HG03565 (cell line): ENCODE results near the gene ETHE1.
"Not testable (repeated sequence)": the region's sequence is repeated elsewhere in the genome, so short reads cannot be mapped to it uniquely, and the experiment has no call there.

Source experiments
- ATAC-seq: cut with Tn5 transposase; IDR thresholded peaks from one replicate; pipeline ENCODE4 v1.9.1; 2021; ENCODE audit warnings: mild to moderate bottlenecking, moderate library complexity; ENCODE audit not compliant: unreplicated experiment

ETHE1 gene

DNA sequence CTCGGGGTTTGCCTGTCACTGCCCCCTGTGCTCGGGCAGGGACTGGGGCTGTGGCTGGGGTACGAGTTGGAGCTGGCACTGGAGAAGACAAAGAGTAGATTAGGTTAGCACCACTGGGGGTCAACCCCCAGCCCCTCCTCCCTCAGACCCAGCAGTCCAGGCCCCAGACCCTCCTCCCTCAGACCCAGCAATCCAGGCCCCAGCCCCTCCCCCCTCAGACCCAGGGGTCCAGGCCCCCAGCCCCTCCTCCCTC, 25.1 kb upstream of the ETHE1 start:
- ATAC-seq = no peak

DNA sequence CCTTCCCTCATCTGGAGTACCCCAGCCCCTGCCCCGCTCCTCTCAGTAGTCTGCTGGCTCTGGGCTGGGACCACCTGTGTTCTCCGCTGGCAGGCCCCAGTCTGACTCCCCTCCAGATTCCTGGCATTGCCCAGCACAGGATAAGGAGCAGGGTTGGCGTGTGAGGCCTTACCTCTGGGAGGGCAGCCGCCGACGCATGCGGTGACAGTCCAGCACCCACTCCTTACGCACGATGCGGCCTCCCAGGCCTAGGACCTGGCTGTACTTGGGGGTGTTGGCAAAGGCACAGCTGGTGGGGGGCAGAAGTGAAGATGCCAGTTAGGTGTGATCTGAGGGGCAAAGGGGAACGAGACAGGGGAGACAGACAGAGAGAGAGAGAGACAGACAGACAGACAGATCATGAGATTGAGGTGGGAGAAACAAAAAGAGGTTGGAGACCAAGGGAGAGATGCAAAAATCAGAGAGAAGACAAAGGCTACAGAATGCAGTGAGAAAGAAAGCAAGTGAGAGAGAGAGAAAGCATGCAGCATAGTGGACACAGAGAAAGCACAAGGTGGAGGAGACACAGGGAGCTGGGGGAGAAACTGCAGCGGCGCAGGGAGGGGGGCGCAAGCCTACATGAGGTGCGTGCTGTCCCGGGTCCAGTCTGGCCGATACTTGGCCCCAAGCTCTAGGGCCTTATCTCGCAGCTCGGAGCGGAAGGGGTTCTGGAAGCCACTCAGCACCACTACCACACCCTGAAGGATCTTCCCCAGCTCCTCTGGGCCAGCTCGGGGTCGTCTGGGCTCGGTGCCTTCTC, 24.6 kb upstream of the ETHE1 start:
- no peak for ATAC-seq

DNA sequence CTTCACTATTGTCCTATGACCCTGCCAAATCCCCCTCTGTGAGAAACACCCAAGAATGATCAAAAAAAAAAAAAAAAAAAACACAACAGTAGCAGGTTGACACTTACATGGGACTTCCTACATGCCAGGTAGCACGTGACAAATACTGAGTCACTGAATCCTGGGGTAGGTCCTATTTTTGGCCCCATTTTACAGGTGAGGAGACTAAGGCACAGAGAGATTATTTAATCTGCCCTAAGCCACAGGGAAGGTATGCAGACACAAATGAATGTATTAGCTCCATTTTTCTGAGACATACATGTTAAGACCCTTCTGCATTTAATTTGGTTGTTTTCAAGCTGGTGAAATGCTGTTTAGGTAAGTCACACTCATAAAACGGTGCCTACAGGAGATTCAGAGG, 21.7 kb upstream of the ETHE1 start:
- no peak for ATAC-seq

DNA sequence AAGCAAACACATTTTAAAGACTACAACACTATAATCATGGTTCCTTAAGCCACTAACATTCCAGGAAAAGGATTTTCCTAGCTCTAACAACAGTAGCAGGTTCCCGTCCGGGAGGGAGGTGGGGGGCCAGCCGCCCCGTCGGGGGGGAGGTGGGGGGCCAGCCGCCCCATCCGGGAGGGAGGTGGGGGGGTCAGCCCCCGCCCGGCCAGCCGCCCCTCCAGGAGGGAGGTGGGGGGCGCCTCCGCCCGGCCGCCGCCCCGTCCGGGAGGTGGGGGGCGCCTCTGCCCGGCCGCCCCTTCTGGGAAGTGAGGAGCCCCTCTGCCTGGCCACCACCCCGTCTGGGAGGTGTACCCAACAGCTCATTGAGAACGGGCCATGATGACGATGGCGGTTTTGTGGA, 20.9 kb upstream of the ETHE1 start:
- not testable (repeated sequence) for ATAC-seq

DNA sequence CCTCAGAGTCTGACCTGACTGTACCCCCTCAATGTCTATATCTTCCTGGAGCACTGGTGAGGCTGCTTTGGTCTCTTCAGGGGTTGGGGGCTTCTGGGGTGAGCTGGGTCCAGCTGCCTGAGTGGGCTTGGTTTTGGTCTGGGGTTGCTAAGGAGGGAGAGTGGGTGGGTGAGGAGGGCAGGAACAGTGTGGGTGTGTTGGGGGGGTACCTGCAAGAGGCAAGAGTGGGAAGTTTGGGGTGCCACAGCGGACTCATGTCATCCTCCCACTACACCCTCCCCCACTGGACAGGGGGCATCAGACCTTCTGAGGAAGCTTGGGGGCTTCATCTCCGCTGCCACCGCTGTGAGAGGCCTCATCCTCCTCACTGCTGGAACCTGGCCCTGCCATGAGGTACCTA, 19.6 kb upstream of the ETHE1 start:
- no peak for ATAC-seq

DNA sequence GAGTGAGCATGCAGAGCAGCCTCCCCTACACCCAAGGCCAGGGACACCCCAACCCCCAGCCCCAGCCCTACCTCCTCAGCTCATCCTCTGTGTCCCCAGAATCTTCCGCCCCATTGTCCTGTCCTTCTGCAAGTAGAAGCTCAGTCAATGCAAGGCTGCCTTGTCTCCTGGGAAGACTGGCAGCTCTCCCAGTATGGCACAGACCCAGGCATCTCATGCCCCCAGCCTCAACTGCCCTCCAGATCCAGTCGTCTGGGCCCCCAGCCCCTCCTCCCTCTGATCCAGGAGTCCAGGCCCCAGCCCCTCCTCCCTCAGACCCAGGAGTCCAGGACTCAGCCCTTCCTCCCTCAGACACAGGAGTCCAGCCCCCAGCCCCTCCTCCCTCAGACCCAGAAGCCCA, 19.0 kb upstream of the ETHE1 start:
- no peak for ATAC-seq

DNA sequence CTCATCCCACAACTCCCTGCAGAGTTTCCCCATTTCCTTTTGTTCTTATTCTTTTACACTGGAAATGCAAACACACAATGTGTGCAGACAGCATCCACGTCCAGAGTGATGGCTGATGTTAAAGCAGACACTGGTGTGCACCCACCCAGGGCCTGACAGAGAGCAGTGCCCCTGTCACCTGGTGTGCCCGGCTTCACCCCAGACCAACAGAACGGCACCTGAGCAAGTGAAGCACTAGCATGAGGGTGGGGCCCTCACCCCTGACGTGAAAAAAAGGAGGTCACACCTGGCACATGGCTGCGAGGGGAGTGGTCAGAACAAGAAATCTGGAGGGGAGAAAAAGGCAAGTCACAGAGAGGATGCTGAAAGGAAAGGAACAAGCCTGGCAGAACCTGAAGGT, 18.3 kb upstream of the ETHE1 start:
- no peak for ATAC-seq

DNA sequence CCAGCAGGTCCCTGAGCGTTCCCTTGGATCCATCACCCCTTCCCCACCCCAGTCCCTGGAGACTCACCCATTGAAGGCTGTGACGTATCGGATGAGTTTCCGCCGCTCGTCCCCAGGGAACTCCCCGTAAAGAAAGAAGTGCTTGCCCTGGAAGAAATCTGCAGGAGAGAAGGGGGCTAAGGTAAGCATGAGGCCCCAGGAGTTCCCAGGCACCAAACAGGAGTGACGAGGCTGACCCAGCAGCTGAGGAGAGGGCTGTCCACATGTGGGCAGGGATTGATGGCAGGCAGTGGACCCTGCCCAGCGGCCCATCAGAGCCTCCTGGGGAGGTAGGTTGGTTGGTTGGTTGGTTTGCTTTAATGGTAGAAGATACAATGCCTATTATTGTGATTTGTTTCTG, 17.1 kb upstream of the ETHE1 start:
- ATAC-seq = no peak

DNA sequence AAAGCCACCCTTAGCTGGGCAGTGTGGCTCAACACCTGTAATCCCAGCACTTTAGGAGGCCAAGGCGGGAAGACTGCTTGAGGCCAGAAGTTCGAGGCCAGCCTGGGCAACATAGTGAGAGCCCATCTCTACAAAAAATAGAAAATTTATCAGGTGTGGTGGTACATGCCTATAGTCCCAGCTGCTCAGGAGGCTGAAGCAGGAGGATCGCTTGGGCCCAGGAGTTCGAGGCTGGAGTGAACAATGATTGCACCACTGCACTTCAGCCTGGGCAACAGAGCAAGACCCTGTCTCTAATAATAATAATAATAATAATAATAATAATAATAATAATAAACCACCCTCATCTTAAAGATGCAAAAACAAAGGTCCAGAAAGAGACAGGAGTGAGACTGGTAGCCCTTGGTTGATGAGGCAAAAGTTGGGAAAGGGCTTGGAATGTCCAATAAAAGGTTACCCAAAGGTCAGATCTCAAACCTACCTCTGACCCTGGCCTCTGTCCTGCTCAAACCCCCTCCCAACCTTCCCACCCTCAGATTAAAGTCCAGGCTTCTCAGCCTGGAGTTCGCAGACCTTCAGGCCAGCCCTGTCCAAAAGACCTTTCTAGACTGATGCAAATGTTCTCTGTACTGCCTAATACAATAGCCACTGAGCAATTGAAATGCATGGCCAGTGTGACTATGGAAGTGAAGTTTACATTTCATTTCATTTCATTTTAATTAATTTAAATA, 15.1 kb upstream of the ETHE1 start:
- no peak for ATAC-seq

DNA sequence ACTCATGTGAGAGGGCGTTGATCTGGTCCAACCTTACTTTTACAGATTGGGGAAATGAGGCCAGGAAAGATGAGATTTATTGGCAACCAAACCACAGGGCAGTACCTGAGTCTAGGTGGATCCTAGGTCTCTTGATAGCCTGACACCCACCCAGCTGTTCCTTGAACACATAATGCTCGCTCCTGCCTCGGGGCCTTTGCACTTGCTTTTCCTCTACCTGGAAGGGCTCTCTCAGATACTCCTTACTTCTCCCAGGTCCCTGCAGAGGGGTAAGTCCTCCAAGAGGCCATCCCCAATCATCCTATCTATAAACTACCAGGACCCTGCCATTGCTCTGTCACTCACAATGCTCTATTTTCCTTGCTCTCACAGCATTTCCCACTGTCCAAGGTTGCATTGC, 13.4 kb upstream of the ETHE1 start:
- no peak for ATAC-seq

DNA sequence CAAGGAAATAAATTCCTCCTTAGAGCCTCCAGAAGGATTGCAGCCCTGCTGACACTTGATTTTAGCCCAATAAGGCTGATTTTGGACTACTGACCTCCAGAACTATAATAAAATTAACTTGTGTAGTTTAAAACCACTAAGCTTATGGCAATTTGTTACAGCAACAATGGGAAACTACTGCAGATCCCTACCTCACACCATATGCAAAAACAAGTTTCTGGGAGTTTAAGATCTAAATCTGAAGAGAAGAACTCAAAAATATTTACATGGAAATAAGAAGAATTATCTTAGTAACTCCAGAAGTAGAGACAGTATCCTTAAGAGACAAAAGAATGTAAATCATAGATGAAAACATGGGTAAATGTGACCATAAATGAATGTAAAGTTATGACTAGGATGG, 11.9 kb upstream of the ETHE1 start:
- ATAC-seq = no peak

DNA sequence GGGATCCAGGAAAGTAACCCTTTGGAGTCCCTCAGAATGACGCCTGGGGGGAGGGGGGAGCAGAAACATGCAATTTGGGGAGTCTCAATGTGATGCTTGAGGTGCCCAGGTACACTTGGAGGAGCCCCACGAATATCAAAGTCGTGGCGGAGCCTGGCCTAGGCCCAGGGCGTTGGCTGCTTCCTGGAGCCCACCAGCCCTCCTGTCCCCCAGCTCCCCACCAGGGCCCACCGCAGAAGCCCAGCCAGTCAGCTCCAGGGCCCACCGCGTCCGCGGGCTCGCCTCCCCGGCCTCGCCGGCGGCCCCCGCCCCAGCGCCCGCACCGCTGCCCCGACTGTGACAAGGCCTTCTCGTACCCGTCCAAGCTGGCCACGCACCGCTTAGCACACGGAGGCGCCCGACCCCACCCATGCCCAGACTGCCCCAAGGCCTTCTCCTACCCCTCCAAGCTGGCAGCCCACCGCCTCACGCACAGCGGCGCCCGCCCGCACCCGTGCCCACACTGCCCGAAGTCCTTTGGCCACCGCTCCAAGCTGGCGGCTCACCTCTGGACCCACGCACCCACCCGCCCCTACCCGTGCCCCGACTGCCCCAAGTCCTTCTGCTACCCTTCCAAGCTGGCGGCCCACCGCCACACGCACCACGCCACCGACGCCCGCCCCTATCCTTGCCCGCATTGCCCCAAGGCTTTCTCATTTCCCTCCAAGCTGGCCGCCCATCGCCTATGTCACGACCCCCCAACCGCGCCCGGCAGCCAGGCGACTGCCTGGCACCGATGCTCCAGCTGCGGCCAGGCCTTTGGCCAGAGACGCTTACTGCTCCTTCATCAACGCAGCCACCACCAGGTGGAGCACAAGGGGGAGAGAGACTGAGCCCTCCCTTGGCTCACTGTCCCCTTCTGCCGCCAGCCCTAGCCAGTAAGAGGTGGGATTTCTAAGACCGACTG, 8.1 kb upstream of the ETHE1 start:
- no peak for ATAC-seq

DNA sequence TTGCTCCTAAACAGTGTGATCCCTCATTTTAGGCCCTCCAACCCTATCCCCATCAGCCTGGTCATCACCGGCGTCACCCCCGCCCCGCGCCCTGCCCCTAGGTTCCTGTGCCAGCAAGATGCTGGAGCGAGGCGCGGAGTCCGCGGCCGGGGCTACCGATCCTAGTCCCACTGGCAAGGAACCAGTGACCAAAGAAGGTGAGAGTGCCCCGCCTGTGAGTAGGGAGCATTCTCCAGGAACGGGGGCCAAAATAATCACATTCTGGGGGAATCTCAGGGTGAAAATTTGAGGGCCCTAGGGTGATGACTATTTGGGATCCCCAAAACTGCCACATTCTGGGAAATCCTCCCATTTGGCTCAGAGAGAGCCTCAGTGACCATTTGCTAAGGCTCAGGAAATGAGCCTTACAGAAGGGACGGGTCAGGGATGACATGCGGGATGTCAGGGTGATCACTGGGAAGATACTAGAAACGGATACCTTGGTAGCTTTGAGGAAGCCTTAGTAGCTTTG, 7.4 kb upstream of the ETHE1 start:
- ATAC-seq = no peak

DNA sequence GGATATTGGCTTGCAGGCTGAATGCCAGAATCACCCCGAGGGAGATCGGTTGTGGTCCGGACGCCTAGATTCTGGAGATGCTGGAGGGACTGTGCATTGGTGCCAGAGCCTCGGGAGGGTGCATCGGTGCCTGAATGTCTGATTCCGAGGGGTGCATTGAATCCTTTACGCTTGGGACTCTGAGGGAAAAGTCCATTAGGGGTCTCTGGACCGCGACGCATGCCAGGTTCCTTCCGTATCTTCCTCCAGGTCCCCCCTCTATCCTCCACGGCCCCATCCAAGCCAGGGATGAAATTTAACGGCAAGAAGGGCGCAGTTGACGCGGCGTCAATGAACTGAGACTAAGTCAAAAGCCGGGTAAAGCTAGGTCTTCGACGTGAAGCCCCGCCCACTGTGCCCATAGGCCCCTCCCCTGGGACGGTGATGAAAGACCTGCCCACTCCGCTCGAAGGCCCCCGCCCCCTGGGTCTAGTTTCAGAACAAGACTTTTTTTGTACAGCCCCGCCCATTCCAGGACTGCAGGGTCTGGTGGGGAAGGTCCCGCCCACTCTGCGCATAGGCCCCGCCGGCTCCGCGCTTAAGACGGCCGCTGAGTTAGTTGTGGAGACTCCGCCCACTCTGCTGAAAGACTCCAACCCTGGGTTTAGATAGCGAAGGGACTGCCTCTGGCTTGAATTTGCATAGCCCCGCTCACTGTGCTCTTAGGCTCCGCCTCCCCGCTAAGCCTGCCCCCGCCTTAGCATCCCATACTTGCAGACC, 6.7 kb upstream of the ETHE1 start:
- ATAC-seq = peak; percentile 40

DNA sequence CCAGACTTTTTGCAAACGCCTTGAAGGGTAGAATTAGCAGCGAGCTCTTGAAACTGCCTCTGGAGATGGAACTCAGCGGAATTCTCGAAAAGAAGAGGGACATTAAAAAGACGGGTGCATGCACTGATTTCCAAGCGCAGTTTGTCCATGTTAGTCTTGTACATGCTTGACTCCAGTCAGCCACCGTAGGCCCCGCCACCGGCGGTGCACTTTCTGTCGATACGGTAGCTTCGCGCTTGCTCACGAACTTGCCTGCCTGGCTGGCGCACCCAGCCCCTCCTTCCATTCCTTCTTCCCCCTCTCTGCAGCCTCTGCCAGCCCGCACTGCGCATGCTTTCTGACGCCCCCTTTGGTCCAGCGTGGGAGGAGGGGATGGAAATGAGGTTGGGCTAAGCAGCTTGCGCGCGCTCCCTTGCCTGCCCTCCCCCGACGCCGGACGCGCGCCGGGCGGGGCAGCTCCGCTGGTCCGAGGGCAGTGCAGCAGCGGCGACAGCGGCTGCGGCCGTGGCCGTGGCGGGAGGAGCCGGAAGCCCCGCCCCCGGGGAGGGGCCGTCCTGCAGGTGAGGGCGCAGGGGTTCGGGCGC, 6.1 kb upstream of the ETHE1 start, which contains the start of gene ZNF575:
Gene ZNF575, plus strand, starts transcription at position 227 of the 584 bp plus-strand sequence. CDS start 1,235 bp downstream, outside the sequence.
- ATAC-seq = peak; percentile 58

DNA sequence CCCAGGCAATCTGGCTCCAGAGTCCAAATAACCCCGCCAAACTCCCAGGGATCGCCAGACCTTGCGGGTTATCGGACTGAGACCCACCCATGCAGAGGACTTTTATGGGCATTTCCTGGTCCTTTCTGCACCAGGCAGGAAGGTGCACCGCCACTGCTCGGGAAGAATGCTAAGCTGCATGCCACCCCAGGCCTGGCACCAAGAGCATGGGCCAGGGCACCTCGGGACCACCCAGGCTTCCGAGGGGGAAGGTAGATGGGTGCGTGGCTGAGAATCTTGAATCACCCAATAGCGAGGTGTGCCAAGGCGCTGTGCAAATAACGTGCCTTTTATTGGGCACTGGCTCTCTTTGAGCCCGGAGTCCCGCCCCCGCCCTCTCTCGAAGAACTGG, 5.6 kb upstream of the ETHE1 start:
- peak; percentile 8 for ATAC-seq

DNA sequence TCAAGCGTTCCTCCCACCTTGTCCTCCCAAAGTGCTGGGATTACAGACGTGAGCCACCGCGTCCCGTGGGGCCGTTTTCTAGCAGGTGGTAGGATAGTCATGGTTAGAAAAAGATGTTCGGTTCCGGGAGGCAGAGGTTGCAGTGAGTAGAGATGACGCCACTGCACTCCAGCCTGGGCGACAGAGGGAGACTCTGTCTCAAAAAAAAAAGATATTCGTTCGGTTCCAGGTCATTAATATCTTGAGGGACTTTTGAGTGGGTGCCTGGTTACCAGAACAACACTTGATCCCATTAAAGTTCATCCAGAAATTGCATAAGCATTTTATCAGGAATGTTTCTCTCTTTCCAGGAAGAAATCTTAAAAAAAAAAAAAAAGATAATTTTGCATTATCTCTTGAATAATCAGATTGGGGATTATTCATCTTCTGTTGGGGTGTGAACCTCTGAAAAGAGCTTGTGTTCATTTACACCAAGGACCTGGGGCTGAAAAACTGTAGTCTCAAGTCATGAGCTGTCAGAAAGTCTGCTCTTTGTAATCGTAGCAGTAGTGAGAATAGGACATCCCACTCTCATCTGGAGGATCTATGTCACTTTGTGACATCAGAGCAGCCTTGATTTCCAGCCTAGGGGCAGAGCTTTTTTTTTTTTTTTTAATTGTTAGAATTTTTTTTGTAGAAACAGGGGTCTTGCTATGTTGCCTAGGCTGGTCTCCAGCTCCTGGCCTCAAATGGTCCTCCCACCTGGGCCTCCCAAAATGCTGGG, 1.0 kb upstream of the ETHE1 start:
- ATAC-seq = no peak

DNA sequence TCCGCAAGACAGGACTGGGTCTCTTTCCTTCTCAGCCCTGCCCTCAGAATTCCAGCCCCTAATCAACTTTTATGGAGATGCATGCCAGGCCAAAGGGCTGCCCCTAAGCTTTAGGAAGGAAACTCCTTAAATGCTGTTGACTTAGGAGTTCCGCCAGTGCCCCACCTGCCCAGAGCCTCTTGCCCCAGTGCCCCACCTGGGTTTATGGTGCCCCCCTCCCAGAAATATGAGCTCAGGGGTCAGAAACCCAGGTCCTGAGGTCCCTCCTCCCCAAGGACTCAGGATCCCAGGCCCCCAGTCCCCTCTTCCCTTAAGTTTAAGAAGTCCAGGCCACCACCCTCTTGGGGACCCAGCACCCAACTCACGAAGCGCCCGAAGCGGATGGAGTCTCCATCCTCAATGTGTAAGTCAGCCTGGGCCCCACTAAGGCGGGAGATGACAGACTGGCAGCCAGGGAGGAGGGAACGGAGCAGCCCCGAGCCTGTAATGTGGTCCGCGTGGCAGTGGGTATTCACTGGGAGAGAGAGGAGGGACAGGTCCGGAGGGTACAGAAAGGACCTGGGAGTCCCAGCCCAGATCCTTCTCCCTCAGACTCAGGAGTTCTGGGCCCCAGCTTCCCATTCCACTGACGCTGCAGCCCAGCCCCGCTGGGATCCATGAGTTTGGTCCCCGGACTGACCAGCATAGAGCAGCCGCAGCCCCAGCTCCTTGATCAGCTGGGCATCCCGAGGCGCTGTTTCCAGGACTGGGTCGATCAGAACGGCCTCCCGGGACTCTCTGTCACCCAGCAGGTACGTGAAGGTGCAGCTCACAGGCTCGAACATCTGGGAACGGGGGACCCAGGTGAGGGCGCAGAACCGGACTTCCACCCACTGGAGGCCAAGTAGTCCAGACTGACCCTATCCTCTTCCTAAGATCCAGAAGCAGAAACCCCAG, 897 bp downstream of the ETHE1 start:
- no peak for ATAC-seq
